ENCODE measurements around the gene ATRAID. TPM values are rescaled to one million over a fixed set of nuclear protein-coding genes. Genes with fewer than 3 reads are reported as not detected.

Gene ATRAID
- total and polyA plus RNA-seq, 10 donors, result 59.2 to 300 (median 102) TPM

DNA sequence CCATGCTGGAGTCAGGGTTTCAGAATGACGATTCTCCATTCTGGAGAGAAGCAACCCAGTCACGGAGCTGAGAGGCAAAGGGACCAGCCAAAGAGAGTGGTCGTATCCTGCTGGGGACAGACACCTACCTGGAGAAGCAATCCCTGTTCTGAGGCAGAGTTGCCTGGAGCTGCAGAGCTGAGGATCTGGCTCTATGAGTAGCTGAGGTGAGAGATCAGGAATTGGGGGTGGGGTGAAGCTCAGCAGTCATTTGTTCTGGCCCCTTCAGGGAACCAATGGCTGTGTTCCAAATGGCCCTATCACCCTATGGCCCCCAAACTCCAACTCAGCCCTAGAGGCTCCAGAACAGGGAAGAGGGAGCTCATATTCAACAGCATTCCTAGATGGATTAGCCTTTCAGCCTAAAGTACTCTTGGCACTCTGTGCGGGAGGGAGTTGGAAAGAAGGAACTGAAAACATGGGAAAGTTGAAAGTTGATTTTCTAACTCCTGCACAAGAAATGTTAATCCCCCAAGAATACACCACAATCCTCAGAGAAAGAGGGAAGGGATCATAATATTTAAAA lies 3.3 kb upstream of the ATRAID start:
- WGBS, 5 donors, result 81 to 96% (median 91%) methylated on average over 4 of the region's 4 CpGs
- Histone ChIP-seq H3K27me3 (replicated peaks in 1 of 7) (no peaks in the 10 kb centered on the region), H3K9me3 (no peaks in the 10 kb centered on the region), H3K4me3 (no peak overlapping the region), H3K4me1 (peaks cover 4 to 33% (median 20%) of the 10 kb centered on the region in 6 donors), H3K27ac (no peak overlapping the region), H3K36me3 (peaks cover 0 to 67% (median 51%) of the 10 kb centered on the region in 6 donors)
- no peak for TF ChIP-seq POLR2A (IDR thresholded peaks at IDR 0.05)
- no peak for DNase-seq
- intact Hi-C loops (cut with DNase I; ENCODE audit: low total_unique reads), result no loop called here

DNA sequence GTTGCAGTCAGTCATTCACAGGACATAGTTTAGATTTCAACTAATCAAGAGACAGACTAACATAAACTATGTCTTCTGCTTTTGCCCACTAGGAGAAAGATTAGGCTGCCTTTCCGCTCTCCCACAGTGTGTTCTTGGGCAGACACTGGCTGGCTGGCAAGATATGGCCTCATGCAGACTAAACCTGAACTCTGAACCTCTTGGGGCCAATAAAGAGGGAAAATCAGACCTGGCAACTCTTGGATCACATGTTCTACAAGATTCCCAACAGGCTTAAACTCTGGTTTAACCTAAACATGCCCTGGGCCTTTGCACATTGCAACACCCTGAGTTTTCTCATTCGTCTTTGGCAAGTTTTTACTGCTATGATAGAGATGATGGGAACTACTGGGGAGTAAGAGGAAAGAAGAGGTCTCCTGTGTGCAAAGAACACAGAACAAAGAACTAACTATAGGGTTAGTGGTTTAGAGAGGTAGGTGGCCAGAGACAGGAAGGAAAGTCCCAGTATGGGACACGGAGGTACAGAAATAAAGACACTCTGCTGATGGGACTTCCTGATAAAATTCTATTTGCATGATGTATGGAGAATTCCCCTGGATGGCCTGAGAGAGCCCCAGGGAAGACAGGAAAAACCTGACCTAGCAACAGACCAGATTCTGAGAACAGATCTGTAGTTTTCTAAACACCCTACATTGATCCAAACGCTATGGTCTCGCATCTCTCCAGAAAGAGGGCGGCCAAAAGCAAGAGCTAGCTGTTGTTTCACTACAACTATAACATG lies 2.0 kb upstream of the ATRAID start:
- TF ChIP-seq, protein P1, sequence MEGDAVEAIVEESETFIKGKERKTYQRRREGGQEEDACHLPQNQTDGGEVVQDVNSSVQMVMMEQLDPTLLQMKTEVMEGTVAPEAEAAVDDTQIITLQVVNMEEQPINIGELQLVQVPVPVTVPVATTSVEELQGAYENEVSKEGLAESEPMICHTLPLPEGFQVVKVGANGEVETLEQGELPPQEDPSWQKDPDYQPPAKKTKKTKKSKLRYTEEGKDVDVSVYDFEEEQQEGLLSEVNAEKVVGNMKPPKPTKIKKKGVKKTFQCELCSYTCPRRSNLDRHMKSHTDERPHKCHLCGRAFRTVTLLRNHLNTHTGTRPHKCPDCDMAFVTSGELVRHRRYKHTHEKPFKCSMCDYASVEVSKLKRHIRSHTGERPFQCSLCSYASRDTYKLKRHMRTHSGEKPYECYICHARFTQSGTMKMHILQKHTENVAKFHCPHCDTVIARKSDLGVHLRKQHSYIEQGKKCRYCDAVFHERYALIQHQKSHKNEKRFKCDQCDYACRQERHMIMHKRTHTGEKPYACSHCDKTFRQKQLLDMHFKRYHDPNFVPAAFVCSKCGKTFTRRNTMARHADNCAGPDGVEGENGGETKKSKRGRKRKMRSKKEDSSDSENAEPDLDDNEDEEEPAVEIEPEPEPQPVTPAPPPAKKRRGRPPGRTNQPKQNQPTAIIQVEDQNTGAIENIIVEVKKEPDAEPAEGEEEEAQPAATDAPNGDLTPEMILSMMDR (IDR thresholded peaks at IDR 0.05 in 8 of 11, conservative IDR thresholded peaks at IDR 0.05 in 3 of 11), result no peak
- TF ChIP-seq POLR2A (IDR thresholded peaks at IDR 0.05), result no peak
- no peak for TF ChIP-seq POLR2AphosphoS5 (IDR thresholded peaks at IDR 0.05)
- H3K9me3 ChIP-seq, result no peaks in the 10 kb centered on the region
- peaks cover 0 to 65% (median 38%) of the 10 kb centered on the region in 6 donors for H3K36me3 ChIP-seq
- no peaks in the 10 kb centered on the region for H3K27me3 ChIP-seq (replicated peaks in 1 of 7)
- WGBS, 5 donors, result 80 to 87% (median 82%) methylated on average over 6 of the region's 6 CpGs
- peaks cover 4 to 39% (median 24%) of the 10 kb centered on the region in 6 donors for H3K4me1 ChIP-seq
- H3K4me3 ChIP-seq, result no peak overlapping the region
- no peak overlapping the region for H3K27ac ChIP-seq
- intact Hi-C loops (cut with DNase I; ENCODE audit: low total_unique reads), result no loop called here
- no peak for DNase-seq

DNA sequence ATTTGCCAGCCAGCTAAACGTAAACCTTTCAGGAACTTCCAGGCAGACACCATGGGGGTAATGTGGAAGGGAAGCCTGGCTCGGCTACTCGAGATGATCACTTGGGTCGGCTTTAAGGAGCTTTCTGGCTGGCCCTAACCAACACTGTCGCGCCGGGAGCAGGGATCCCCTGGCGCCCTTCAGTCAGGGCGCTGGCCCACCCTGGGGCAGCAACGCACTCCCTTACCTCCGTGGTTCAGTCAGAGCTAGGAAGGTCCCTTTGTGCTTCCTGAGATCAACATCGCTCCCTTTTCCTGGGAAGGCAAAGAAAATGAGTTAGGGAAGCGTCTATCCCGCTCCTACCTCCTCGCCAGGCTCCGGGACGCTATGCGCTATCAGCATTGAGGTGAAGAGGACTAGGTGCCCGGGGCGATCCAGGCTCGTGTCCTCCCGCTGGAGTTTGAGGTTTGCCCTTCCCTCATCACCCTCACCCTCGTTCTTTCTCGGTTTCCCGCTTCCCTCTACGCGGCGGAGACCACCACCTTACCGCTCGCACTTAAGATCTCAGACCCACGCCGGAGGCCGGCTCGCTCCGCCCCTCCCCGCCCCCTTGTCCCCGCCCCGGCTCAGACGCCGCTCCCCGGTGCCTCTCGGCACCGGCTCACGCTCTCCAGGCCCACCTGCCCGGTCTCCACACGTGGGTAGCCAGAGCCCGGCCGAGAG lies 449 bp upstream of the ATRAID start:
- intact Hi-C loops (cut with DNase I; ENCODE audit: low total_unique reads), result no loop called here

More for the DNA sequence above, 449 bp upstream of the ATRAID start:
- peak; percentile 82 for DNase-seq
- Histone ChIP-seq H3K4me3 (peak overlapping the region; percentile 61 to 86 (median 74)), H3K36me3 (peaks cover 0 to 63% (median 27%) of the 10 kb centered on the region in 6 donors), H3K9me3 (no peaks in the 10 kb centered on the region), H3K27me3 (replicated peaks in 1 of 7) (no peaks in the 10 kb centered on the region), H3K27ac (peak overlapping the region; percentile 84 to 99 (median 97)), H3K4me1 (peaks cover 4 to 42% (median 25%) of the 10 kb centered on the region in 6 donors)
- WGBS, 5 donors, result 3 to 6% (median 3%) methylated on average over 32 to 48 of the region's 48 CpGs
- TF ChIP-seq POLR2AphosphoS5 (IDR thresholded peaks at IDR 0.05) (no peak), POLR2A (IDR thresholded peaks at IDR 0.05) (no peak)
- TF ChIP-seq, protein P1 (IDR thresholded peaks at IDR 0.05 in 8 of 11, conservative IDR thresholded peaks at IDR 0.05 in 3 of 11), result no peak
